Hematopoietic multipotent progenitor cell treated with erythropoietin and hydrocortisone succinate and interleukin-3 and kit ligand, for 15 days (in vitro differentiated cells): ENCODE results near the gene RPS6KL1.

Source experiments
- DNase-seq: peaks from one replicate; pipeline ENCODE4 v3.0.0-alpha.2; 2015; ENCODE audit warnings: low spot score

RPS6KL1 gene

DNA sequence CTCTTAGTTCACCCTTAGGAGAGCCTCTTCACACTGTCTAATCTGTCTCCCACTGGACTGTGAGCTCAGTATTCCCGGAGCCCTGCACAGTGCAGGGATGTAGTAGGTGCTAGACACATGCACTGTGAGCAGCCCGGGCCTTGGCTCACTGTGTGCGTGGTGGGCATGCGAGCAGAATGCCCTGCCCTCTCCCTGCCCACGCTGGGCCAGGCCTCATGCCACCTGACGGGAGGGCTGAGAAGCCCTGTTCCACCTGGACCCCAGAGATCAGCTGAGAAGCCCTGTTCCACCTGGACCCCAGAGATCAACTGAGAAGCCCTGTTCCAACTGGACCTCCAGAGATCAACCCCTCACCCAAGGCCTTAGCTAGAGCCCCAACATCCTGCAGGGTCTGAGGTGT is 10.9 kb downstream of the RPS6KL1 start:
- no peak for DNase-seq

DNA sequence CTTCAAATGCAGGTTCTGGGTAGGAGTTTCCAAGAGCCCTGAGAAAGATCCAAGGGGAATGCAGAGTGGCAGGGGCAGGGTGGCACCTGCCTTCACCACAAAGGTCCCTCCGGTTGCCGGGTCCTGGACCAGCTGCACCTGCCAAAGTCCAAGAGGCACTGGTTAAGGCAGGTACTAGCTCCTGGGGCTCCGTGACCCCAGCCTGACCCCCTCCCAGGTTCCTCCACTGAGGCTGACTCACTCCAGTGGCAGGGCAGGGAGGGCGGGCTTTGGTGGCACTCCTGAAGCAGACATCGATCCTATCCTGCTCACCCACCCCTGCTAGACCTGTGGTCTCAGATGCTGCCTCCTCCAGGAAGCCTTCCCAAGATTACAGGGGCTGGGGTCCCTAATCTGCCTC is 11.4 kb downstream of the RPS6KL1 start:
- DNase-seq: no peak

DNA sequence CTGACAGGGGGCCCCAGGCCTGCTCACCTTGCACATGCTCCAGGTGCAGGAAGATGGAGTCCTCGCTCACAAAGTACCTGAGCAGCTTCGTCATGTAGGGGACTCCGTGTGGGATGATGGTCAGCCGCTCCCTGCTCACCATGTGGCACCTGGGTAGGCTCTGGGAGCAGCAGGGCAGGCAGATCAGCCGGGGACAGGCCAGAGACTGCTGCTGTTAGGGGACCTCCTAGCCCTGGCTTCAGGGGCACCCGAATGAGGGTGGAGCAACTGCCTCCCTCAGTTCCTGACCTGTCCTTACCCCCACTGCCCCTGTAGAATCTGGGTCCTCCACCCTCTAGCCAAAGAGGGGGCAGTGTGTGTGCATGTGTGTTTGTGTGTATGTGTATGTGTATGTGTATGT is 11.8 kb downstream of the RPS6KL1 start:
- DNase-seq: no peak

DNA sequence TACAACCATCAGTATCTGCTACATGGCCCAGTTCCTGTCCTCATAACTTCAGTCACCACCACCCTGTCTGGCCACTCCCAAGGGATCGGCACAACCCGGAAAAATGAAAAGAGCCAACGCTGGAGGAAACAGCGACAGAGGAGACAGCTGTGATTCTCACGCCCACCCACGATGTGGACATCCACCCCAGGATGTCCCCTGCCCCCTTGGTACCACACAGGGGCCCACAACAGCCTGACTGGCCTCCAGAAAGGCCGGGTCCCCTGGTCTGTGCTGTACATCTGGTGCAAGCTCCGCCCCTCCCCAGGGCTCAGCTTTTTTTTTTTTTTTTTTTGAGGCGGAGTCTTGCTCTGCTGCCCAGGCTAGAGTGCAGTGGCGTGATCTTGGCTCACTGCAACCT is 12.5 kb downstream of the RPS6KL1 start:
- no peak for DNase-seq

DNA sequence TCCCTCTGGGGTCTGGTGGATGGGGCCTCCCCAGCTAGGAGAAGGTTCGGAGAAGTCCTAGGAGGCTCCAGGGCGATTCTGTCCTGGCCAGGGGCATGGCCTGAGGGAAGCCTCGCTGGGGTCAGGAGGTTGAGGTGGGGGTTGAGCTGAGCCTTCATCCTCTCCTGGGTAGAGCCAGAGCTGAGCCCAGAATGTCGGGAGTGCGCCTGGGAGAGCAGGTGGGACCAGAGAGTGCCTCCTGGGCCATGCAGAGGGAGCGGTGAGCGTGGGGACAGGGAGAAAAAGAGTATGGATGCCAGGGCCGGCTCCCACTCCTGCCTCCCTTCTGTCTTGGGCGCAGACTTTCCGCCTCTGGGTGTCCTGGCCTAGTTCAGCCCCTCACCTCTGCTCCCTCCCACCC is 13.1 kb downstream of the RPS6KL1 start:
- DNase-seq: no peak

DNA sequence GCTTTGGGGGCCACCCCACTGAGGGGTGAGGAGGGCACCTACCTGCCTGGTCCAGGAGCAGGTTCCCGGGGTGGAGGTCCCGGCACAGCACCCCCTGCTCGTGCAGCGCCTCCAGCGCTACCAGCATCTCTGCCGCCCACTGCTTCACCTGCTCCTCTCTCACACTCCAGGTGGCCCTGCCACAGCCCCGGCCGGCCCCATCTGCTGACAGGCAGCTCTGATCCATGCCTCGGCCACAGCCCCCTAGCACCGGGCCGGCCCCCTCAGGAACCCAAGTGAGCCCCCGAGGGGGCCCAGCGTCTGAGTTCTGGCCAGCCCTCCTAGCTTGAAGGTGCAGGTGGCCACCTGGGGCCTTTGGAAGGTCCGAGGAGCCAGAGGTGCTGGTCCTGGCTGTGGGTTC is 13.6 kb downstream of the RPS6KL1 start:
- DNase-seq: no peak

GRCh38 chr14:74908861-74909341 is 14.2 kb downstream of the RPS6KL1 start:
- DNase-seq: no peak

GRCh38 chr14:74907744-74908143 is 15.3 kb downstream of the RPS6KL1 start:
- DNase-seq: no peak

DNA sequence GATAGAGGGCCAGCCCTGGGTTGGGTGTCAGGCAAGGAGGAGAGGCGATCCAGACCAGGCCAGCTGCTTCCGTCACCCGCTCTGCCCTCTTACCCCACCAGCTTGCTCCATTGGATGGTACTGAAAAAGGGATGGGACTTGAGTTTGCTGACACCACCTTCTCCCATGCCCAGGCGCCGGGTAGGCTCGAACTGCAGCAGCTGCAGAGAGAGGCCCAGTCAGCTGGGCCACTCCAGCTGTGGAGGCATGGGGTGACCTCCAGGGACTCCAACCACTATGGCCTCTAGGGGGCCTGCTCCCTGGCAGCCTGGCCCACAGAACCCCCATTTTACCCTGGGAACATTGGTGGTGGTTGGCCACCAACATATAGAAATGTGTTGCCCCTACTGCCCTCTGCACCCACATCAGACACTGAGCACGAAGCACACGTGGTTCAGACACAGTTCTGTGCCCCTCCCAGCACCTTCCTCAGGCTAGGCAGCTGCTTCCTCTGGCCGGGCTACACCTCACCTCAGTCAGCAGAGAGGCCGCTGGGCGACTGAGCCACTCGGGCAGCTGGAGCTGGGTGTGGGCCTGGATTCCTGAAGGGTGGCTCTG is 16.0 kb downstream of the RPS6KL1 start:
- no peak for DNase-seq

GRCh38 chr14:74905595-74906142 is 17.4 kb downstream of the RPS6KL1 start:
- peak; percentile 79 for DNase-seq

GRCh38 chr14:74904635-74905503 is 18.2 kb downstream of the RPS6KL1 start:
- no peak for DNase-seq

- DNase-seq: no peak
Measured at GRCh38 chr14:74902941-74903705, 19.9 kb downstream of the RPS6KL1 start.

DNA sequence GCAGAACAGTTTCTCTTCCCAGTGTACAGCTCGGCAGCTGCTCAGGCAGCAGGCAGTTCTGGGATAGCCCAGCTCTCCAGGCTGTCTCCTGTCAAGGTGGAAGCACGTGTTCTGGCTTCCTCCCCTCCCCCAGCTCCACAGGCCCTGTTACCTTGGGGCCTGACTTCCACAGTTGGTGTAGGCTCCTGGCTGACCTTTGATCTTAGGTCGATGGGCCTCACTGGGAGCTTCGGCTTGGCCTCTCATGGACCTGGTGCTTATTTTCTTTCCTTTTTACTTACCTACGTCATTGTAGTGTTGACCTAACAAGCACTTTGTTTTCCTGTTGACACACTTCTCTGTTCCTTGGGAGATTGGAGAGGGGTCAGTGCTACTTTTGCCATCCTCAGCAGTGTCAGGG is 24.4 kb downstream of the RPS6KL1 start:
- no peak for DNase-seq

GRCh38 chr14:74898083-74898482 is 25.0 kb downstream of the RPS6KL1 start:
- no peak for DNase-seq

DNA sequence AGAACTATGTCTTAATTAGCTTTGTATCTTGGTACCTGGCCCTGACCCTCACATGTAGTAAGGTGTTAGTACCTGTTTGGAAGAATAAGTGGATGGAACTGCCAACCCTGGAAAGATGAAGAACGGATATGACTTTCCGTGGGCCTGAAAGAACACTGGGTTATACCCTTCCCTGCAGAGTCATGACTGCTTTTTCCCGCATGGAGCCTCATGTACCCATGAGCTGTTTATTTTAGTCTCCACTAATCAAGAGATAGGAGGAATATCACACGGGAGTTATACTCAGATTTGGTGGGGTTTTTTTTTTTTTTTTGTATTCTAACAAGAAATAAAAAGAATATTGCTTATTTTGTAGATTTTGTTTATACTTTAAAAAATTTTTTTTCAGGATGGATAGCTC is 25.4 kb downstream of the RPS6KL1 start:
- no peak for DNase-seq

- DNase-seq: no peak
Measured at GRCh38 chr14:74896400-74896799, 26.7 kb downstream of the RPS6KL1 start.

- no peak for DNase-seq
Measured at GRCh38 chr14:74893614-74894091, 29.4 kb downstream of the RPS6KL1 start.

GRCh38 chr14:74892745-74893144 is 30.3 kb downstream of the RPS6KL1 start:
- no peak for DNase-seq

DNA sequence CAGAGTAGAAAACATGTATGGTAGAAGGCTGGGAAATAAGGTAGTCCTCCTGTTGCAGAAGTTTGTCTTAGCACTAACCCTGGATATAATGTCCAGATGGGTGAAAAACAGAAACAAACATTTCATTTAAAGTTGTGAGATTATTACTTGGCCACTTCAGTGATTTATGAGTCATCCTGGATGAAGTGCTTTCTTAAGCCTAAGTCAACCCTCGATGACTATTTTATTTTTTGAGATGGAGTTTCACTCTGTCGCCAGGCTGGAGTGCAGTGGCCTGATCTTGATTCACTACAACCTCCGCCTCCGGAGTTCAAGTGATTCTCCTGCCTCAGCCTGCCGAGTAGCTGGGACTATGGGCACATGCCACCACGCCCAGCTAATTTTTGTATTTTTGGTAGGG is 31.2 kb downstream of the RPS6KL1 start:
- no peak for DNase-seq

GRCh38 chr14:74890262-74890661 is 32.8 kb downstream of the RPS6KL1 start:
- no peak for DNase-seq

- peak; percentile 57 for DNase-seq
Measured at GRCh38 chr14:74888164-74889158, 34.6 kb downstream of the RPS6KL1 start.
